T-helper 2 cell (primary cell): ENCODE measurements around the gene CCN5.
"Not testable (repeated sequence)": the region's sequence is repeated elsewhere in the genome, so short reads cannot be mapped to it uniquely, and the experiment has no call there.

ENCODE experiments used
- DNase-seq, 5 experiments: peaks; one replicate each; pipeline versions ENCODE4 v3.0.0 to v3.0.0-alpha.2; 2012 to 2022

Gene CCN5

DNA sequence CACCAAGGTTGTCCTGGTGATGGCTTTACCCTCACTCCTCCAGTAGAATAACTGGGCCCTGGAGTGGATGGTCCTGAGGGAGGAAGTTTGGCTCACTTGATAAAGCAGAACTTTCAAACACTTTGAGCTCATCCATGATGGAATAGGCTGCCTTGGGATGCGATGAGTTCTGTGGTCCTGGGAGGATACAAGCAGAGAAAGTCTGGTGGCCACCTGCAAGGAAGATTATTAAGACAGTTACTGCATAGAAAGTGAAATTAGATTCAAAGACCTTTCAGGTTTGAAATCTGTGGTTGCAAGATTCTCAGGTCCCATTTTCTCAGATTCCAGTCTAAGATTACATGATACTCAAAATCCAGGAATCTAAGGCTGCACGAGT lies 19.9 kb upstream of the CCN5 start:
- DNase-seq, result no peak

DNA sequence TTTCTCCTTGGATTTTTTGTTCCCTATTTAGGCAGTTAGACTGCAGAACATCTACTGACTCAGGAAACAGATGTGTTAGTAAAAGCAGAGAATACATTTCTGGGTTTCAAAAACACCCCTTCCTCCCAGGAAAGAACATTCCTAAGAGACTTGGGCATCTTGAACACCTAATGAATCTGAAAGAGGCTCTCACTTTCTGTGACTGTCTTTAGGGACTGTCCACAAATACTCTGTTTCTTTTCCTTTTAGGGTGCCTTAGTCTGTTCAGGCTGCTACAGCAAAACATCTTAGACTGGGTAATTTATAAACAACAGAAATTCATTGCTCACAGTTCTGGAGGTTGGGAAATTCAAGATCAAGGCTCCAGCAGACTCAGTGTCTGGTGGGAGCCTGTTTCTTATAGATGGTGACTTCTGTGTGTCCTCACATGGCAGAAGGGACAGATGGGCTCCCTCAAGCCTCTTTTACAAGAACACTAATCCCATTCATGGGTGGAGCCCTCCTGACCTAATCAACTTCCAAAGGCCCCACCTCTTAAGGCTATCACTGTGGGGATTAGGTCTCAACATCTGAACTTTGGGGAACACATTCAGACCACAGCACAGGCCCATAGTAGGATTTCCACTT lies 19.4 kb upstream of the CCN5 start:
- no peak for DNase-seq

DNA sequence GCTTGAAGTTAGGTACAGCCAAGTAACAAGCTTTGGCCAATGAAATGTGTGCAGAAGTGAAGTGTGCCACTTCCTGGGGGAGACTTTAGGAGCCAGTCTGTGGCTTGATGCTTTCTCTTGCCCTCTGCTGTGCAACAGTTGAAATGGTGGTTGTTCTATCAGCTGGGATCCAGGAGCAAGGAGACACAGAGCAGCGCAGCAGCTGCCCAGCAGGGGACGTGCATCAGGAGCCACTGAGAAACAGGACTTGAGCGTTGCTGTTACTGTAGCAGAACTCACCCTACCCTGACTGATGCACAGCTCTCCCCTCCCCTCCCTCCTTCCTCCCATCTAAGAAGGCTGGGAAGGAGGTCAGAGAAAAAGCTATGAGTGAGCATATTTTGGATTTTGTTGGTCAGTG lies 18.9 kb upstream of the CCN5 start:
- no peak for DNase-seq

DNA sequence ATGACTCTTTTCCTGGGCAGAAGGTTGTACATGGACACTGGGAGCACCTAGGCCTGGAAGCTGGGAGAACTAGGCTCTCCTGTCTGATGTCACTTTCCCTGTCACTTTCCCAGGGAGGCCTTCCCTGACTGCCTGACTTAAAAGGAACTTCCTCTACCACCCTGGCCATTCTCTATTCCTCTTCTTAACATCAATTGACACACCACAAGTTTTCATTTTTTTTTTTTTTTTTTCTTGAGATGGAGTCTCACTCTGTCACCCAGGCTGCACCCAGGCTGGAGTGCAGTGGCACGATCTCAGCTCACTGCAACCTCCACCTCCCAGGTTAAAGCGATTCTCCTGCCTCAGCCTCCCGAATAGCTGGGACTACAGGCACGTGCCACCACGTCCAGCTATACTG lies 18.1 kb upstream of the CCN5 start:
- DNase-seq, result not testable (repeated sequence)

DNA sequence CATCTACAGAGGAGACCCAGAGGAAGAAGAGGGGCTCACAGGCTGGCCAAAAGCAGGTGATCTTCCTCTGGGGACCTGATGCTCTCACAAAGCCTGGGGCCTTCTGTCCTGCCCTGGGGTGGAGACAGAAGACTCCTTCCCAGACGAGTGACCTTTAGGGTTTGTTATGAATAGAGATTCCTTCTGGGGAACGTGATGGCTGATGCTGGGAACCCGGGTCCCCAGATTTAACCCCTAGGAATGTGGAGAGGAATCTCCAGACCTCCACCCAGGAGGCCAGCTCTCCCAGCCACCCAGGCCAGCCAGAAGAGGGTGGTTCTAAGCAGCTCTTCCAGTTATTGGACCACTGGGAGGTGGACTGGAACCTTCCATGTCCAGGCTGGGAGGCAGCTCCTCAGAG lies 16.8 kb upstream of the CCN5 start:
- no peak for DNase-seq

DNA sequence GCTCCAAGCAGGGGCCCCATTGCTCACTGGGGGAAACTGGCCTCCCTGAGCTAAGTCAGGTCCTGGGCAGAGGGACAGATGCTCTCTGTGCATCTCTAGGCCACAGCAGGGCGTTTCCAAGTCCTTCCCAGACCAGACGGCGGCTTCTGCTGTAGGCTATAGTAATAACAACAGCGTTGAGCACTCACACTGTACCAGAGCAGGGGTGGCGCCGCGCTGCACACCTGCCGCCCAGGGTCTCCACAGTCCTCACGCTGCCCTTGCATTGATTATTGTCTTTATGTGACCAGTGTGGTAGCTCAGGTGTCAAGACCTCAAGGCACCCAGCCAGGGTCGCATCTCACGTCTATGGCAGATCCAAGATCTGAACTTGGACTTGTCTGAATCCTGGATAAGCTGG lies 14.9 kb upstream of the CCN5 start:
- no peak for DNase-seq

DNA sequence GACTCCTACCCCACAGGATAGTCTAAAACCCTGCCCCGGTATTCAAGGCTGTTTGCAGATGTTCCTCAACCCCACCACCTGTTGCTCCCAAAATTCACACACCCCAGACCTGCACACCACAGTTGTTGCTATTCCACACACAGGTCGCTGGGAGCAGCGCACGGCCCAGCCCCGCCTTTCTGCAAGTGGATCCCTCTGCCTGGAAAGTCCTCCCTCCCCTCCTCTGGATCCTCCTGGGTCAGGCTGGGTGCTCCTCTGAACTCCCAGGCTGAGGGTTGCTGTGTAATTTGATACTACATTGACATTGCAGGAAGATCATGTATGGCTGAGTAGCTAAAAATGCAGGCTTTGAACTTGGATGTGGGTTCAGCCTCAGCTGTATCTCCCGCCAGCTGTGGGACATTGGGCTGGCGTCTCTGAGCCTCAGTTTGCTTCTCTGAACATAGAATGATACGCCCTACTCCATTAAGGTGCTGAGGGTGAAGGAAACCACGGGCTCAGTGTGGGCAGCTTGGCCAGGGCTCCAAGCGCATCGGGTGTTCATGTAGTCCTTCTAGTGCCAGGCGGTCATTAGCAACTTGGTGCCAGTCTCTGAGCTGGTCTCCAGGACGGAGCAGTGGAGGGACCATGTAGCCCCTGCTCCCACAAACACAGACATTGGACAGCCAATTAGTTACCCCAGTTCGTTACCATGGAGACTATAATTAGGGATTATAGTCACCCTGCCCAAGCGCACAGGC lies 13.9 kb upstream of the CCN5 start:
- no peak for DNase-seq

DNA sequence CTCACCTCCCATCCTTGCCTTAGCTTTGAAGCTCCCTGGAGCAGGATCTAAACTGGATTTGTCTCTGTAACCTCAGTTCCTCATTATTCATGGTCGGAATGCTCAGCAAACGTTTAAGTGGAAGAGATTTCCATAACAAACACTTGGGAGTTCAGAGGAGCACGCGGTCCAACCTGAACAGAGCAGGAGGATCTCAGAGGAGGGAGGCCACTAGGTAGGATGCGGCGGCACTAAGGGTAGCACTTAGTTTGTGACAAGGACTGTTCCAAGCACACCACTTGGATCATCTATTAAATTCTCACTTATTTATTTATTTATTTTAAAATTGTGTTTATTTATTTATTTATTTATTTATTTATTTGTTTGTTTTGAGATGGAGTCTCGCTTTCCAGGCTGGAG lies 13.3 kb upstream of the CCN5 start:
- DNase-seq, result no peak

DNA sequence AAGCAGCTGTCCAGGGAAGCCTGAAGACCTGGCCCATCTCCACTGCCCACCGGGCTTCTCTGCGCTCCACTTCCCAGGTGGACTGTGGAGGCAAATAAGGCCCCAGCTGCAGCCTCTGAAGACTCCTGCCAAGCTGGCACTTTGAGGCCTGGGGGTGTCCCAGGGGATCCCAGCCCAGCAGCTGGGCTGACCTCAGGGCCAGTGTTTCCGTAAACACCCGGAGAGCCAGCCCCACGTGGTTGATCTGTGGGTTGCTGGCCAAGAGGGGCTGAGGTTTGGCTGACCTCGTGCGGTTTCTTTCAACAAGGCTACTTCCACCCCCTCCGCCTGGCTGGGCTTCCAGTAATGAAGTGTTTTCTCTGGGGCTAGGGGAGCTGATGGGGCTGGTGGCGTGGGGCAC lies 12.4 kb upstream of the CCN5 start:
- DNase-seq, result no peak

DNA sequence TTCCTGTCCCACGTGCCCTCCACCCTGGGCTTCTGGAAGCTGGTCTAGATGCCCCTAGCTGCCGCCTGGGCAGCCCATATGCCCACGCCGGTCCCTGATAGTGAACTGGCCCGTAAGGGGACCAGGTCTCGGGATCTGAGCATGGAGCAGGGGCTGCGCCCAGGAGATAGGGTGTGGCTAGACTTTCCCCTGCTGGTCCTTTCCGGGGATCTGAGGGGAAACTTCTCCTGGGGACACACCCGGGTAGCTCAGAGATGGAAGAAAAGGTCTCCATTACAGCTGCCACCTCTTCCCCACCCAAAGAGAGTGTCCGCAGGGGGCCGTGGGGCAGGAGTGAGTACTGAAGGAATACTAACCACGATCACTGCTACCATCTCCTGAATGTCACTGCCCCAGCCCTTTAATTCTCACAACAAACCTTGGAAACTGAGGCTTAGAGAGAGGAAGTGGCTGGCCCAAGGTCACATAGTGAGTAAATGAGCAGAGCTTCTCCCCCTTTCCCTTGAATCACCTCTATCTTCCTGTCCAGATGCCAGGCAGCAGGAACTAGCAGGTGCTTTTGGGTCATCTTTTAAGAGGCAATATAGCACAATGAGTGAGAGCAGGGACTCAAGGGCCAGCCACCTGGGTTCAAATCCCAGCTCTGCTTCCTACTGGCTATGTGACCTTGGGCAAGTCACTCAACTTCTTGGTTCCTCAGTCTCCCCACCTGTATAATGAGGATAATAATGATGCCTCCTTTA lies 11.8 kb upstream of the CCN5 start:
- DNase-seq, result no peak

DNA sequence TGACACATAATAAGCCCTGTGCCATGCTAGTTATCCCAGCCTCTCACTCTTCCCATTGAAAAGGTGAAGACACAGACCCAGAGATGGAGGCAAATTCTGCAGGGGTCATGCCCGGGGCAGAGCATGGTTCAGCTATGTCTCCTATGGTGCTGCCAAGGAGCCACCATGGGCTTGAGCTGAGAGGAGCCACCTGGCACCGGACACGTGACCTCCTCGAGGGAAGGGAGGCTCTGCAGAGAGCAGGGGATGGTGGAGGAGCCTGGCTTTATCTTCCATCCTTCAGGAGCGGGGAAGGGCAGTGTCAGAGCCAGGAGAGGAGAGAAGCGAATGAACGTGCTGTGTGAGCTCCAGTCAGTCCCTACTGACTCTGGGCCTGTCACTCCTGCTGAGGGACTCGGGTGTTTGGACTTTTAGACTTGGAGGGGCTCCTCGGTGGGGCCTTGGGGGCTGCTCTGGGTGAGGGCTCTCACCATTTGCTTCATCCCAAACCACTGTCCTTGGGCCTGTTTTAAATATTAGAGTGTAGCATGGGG lies 11.1 kb upstream of the CCN5 start:
- no peak for DNase-seq

DNA sequence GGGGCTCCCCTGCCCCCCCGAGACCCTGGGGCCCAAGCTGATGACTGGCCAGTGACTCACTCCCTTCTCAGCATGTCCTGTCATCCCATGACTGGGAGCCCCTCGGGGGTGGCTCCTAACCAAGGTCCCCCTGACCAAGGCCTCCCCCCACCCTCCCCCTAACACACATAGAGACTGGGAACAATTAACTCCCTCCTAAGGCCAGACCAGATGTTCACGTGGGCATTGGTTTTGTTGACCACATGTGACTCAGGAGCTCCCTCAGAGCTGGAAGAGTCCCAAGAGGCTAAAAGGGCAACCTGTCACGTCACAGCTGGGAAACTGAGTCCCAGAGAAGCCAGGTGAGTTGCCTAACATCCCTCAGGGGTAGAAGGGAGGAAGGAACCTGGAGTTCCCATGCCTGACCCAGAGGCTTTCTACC lies 10.6 kb upstream of the CCN5 start:
- DNase-seq, result no peak

DNA sequence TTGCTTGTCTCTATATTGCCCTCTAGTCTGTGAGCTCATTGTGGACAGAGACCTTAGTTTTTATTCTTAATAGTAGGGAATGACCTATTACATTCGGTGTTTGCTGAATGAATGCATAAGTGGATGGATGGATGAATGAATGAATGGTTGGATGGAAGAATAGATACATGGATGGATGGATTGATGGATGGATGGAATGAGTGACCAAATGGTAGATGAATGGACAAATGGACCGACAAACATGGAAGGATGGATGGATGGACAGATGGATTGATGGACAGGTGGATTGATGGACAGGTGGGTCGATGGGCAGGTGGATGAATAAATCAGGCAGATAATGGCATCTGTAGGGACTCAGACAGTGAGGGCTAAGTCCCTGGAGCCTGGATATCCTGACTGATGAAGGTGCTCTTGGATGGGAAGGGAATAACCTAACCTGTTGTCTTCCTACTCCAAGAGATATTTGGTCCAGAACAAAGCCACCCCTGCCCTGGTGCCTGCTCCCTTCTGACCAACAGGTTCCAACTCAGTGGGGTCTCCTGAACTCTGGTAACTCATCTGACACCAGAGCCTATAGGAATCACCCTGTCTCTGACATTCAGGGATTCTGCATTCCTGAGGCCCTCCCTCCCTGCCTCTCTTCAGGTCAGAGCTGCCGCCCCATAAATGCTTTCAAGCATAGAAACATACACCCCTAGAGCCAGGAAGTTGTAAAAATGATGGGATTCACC lies 9.6 kb upstream of the CCN5 start:
- no peak for DNase-seq

DNA sequence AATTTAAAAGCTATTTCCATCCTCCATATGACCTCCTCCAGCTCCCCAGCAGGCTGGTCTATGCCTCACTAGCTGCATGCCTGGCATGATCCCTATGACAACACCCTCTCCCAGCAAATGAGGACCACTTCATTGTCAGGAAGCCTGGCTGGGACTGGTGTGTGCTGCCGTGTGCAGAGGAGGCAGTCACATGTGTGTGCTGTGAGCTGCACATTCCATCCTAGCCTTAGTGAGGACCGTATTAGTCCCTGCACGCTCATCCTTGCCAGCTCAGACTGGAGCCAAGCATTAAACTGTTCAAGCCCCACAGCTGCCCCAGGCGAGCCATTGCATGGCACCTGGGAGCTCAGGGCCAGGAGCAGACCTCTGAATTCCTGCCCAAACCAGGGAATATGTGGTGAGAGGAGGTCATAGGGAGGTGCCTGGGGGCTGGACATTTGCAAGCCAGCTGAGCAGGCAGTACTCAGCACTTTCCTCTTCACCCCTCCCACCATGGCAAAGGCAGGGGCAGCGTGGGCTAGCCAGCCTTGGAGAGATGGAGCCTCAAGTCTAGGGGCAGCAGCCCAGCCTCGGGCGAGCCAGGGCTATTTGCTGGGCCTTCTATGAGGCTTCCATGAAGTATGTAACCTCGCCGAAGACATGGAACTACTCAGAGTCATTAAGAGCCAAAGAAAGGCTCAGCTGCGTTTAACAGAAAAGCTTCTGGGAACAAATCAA lies 8.7 kb upstream of the CCN5 start:
- no peak for DNase-seq

DNA sequence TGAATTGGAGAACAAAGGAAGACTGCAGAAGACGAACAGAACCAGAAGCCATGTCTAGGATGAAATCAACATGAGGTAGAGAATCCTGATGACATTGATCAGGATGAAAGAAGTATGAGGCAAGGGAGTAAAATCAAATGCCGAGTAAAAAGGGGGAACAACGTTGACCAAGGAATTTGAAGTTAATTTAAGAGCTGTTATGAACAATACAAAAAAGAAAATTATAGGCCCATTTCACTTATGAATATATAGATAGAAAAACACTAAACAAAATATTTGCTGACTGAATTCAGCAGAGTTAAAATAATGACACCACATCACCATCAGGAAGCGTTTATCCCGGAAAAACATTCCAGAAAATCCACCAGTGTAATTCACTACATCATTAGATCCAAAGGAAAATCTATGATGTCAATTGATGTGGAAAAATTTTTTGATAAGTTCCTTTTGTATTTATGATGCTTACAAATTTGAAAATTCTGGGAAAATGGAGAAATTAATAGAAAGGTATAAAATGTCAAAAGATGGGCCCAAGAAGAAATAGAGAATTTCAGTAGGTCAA lies 8.1 kb upstream of the CCN5 start:
- no peak for DNase-seq

DNA sequence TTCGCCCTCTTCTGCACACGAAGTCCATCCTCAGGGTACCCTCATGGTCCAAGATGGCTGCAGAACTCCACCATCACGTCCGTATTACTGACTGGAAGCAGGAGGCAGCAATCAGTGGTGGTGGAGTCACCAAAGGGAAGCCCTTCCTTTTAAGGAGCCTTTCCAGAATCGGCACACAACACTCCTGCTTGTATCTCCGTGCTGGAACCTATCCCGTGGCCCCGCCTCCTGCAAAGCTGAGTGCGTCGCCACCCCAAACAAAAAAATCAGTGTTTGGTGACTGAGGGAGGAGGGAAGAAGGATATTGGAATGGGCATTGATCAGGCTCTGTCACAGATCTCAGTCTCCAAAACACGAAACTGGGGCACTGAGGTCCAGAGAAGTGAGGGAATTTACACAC lies 5.8 kb upstream of the CCN5 start:
- DNase-seq, result no peak

DNA sequence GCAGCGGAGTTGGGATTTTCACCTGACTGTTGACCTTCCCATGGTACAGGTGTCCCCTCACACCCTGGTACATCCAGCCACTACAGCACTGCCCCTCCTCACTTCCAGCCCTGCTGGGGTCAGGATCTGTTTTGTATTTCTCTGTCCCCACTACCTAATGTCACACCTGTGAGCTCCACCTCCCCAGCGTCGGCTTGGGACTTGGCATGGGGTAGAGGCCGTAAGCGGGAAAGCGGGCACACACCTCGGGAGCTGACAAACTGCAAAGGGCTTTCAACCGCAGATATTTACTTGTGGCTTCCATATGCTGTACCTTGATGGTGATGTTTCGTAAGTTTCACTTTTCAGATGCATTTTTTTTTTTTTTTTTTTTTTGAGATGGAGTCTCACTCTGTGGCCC lies 5.4 kb upstream of the CCN5 start:
- DNase-seq, result no peak

DNA sequence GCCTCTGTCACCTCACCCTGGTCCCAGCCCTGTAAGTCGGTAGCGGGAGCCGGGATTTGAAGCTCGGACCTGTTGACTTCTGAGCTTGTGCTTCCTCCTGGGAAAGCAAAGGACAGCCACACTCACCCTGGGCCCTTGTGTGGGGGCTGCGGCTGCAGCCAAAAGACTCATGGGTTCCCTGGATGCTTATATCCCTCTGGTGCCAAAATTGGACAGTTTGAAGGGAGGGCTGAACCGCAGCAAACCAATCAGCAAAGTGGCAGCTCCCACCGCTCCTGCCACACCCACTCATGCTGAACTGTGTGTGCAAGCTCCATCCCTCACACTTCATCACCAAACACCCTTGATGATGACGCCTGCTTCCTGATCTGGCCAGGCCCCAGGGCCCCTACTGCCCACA lies 3.9 kb upstream of the CCN5 start:
- DNase-seq, result no peak

DNA sequence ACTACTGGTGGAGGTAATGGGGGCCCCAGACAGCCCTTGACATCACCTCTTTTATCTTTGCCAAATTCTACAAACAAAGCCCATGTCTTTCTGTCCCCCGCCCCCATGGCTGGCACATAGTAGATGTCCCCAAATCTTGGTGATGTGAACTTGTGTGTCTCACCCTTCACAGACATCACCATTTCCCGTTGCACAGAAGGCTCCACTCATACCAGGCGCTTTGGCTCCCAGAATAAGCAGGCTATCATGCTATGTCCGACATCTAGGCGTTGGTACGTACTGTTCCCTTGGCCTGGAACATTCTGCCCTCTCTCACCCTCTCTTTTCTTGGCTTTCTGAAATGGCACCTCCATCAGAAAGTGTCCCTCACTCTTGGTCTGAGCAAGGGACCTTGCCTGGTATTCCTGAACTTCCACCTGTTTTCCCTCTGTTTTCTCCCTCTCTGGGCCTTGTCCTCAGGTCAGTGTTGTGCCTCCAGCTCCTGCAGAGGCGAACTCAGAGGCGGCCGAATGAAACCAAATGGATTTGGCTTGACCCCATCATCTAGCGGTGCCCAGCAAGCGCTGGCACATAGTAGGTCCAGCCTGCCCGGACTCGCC lies 968 bp upstream of the CCN5 start:
- no peak for DNase-seq

DNA sequence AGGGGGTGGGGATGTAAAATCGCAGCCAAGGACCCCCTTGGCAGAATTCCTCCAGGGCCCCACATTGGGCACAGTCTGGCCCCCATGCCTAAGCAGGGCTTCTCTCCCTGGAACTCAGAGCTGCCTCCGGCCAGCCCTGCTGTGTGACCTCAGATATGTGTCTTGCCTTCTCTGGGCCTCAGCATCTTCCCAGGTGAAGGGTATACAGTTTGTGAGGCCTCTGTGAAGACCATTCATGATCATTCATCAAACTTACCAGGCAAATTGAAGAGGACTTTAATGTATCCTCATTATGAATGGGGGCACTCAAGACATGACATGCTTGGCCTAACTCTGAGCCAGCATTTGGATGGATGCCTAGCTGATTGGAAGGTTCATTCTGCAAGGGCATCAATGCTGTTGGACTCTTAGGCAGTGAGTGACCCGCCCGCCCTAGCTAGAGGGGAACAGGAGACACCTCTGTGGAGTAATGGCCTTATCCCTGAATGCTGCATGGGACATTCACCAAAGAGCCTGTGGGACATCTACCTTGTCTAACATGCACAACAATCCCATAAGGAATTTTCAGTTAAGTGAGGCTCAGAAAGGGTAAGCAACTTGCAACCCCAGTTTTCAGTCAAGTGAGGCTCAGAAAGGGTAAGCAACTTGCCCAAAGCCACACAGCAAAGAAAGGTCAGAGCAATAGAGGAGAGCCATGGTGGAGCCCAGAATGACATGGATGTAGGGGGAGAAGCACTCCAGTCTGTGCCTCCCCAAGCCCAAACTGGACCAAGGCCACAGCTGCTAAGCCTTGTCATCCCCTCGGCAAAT lies 535 bp downstream of the CCN5 start:
- no peak for DNase-seq
